Measurements from ENCODE around the gene LRP1B. TPM values are rescaled to one million over a fixed set of nuclear protein-coding genes. Genes with fewer than 3 reads are reported as not detected.

Gene LRP1B
- polyA plus RNA-seq, 1 of the 3 experiments (the other 2 are of a cell fraction), result 0.28 TPM

DNA sequence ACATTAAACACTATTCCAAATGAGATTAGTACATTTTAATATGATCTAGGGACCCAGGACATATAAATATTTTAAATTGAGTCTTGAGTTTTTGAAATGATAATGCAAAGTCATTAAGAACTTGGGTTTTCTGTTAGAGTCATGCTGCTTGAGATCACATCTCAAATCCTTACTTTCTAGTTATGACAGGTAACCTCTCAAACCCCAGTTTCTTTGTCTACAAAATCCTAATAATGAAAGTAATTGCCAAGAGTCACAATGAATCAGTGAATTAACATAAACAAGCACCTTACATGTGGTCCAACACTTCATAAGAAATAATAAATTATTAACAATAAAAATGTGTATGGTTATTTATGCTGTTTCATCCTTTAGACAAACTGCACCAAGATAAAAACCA lies 607.6 kb downstream of the LRP1B start:
- ChIA-PET CTCF (no interaction called here), POLR2A (no interaction called here)
- peak overlapping the region in 1 of 2 experiments; percentile 34; a peak in 2 of 4 replicates for H3K27ac ChIP-seq (ENCODE audit: low read depth in 2 of 2, low read length in 1 of 2)
- no peak for TF ChIP-seq ELF1 (IDR thresholded peaks at IDR 0.05)
- no peak for TF ChIP-seq PBX3 (IDR thresholded peaks at IDR 0.05)
- TF ChIP-seq EP300 (IDR thresholded peaks at IDR 0.05; ENCODE audit: borderline replicate concordance in 1 of 2, low read depth in 1 of 2, low read length in 1 of 2), result no peak
- TF ChIP-seq TEAD4 (IDR thresholded peaks at IDR 0.05; ENCODE audit: borderline replicate concordance, insufficient read depth), result no peak
- H3K4me2 ChIP-seq, result no peak overlapping the region
- no peaks in the 10 kb centered on the region for H3K79me2 ChIP-seq (ENCODE audit: insufficient read depth)
- H4K20me1 ChIP-seq (ENCODE audit: insufficient read depth), result no peaks in the 10 kb centered on the region
- H3K9me3 ChIP-seq, result no peaks in the 10 kb centered on the region
- no peaks in the 10 kb centered on the region for H3K27me3 ChIP-seq (ENCODE audit: insufficient read depth)
- H3K9ac ChIP-seq, result no peak overlapping the region
- DNase-seq, result no peak
- H3K4me1 ChIP-seq (ENCODE audit: control insufficient read depth in 1 of 2, insufficient read depth in 2 of 2, low read depth in 1 of 2, low read length in 1 of 2), result peaks cover 0 to 8% of the 10 kb centered on the region in 2 experiments; a peak in 2 of 4 replicates
- no peaks in the 10 kb centered on the region for H3K36me3 ChIP-seq (replicated peaks in 1 of 2; ENCODE audit: control insufficient read depth in 1 of 2, insufficient read depth in 2 of 2, low read length in 1 of 2)
- no peaks in the 10 kb centered on the region for H3F3A ChIP-seq (replicated peaks; ENCODE audit: insufficient read depth)
- no peak overlapping the region for H3K4me3 ChIP-seq (ENCODE audit: low read depth in 2 of 2, low read length in 1 of 2)
- no peak overlapping the region for H2AFZ ChIP-seq (ENCODE audit: low read depth)
- H3K9me2 ChIP-seq, result no peaks in the 10 kb centered on the region

DNA sequence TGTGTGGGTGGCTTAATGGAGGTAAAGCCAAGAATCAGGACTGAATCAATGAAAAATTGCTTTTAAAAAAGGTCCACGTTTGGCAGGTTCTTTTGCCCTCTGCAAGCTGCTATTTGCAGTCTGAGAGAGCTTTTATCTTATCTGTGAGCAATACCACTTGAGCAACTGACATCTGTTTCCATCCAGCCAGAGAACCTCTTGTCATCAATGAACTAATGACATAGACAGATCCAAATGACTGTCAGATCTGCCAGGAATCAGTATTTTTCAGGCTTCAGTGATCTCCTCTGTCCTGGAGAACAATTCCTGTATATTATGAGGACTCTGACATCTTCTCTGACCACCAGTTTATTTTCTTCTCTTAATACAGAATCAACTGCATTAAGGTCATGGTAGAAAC lies 608.1 kb downstream of the LRP1B start:
- Histone ChIP-seq H3F3A (replicated peaks; ENCODE audit: insufficient read depth) (no peaks in the 10 kb centered on the region), H3K27ac (ENCODE audit: low read depth in 2 of 2, low read length in 1 of 2) (peak overlapping the region in 1 of 2 experiments; percentile 43; a peak in 2 of 4 replicates), H3K9me3 (no peaks in the 10 kb centered on the region), H3K36me3 (replicated peaks in 1 of 2; ENCODE audit: control insufficient read depth in 1 of 2, insufficient read depth in 2 of 2, low read length in 1 of 2) (no peaks in the 10 kb centered on the region), H2AFZ (ENCODE audit: low read depth) (no peak overlapping the region), H3K4me3 (ENCODE audit: low read depth in 2 of 2, low read length in 1 of 2) (no peak overlapping the region; a peak in 1 of 4 replicates), H3K4me1 (ENCODE audit: control insufficient read depth in 1 of 2, insufficient read depth in 2 of 2, low read depth in 1 of 2, low read length in 1 of 2) (peaks cover 0 to 8% of the 10 kb centered on the region in 2 experiments; a peak in 2 of 4 replicates), H3K9ac (no peak overlapping the region), H3K27me3 (ENCODE audit: insufficient read depth) (no peaks in the 10 kb centered on the region), H3K9me2 (no peaks in the 10 kb centered on the region), H4K20me1 (ENCODE audit: insufficient read depth) (no peaks in the 10 kb centered on the region), H3K79me2 (ENCODE audit: insufficient read depth) (no peaks in the 10 kb centered on the region), H3K4me2 (no peak overlapping the region)
- WGBS (ENCODE audit: low lambda C conversion rate), result 50% methylated on average over 1 of the region's 1 CpG
- DNase-seq, result peak; percentile 17
- ChIA-PET POLR2A (no interaction called here), CTCF (no interaction called here)
- TF ChIP-seq USF2 (IDR thresholded peaks at IDR 0.05; ENCODE audit: borderline replicate concordance, low read depth, low read length), result no peak
- peak; percentile 18; the same call in 1 of the 2 replicates for TF ChIP-seq PBX3 (IDR thresholded peaks at IDR 0.05)
- no peak for TF ChIP-seq YY1 (IDR thresholded peaks at IDR 0.05; ENCODE audit: low read depth)
- peak; percentile 18 for TF ChIP-seq CHD2 (IDR thresholded peaks at IDR 0.05; ENCODE audit: low read length, partially characterized antibody)
- TF ChIP-seq ELF1 (IDR thresholded peaks at IDR 0.05), result no peak
- TF ChIP-seq RXRA (IDR thresholded peaks at IDR 0.05; ENCODE audit: borderline replicate concordance, low read depth), result no peak
- no peak for TF ChIP-seq RFX5 (IDR thresholded peaks at IDR 0.05; ENCODE audit: low read length)
- TF ChIP-seq, protein P1, sequence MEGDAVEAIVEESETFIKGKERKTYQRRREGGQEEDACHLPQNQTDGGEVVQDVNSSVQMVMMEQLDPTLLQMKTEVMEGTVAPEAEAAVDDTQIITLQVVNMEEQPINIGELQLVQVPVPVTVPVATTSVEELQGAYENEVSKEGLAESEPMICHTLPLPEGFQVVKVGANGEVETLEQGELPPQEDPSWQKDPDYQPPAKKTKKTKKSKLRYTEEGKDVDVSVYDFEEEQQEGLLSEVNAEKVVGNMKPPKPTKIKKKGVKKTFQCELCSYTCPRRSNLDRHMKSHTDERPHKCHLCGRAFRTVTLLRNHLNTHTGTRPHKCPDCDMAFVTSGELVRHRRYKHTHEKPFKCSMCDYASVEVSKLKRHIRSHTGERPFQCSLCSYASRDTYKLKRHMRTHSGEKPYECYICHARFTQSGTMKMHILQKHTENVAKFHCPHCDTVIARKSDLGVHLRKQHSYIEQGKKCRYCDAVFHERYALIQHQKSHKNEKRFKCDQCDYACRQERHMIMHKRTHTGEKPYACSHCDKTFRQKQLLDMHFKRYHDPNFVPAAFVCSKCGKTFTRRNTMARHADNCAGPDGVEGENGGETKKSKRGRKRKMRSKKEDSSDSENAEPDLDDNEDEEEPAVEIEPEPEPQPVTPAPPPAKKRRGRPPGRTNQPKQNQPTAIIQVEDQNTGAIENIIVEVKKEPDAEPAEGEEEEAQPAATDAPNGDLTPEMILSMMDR (IDR thresholded peaks at IDR 0.05), result no peak
- no peak for TF ChIP-seq FOXM1 (IDR thresholded peaks at IDR 0.05; ENCODE audit: low read depth)
- no peak for TF ChIP-seq SMC3 (IDR thresholded peaks at IDR 0.05; ENCODE audit: low read depth, low read length)
- TF ChIP-seq SIN3A (IDR thresholded peaks at IDR 0.05; ENCODE audit: borderline replicate concordance, low read depth, low read length), result no peak
- TF ChIP-seq TCF12 (IDR thresholded peaks at IDR 0.05), result 0 out of 2 replicates have a peak, but pooled peaks have one; percentile 16
- no peak for TF ChIP-seq MEF2A (IDR thresholded peaks at IDR 0.05; ENCODE audit: borderline replicate concordance, low read depth)
- TF ChIP-seq NFIC (IDR thresholded peaks at IDR 0.05; ENCODE audit: borderline replicate concordance), result no peak
- TF ChIP-seq POLR2AphosphoS5 (IDR thresholded peaks at IDR 0.05; ENCODE audit: low read depth, low read length), result no peak
- no peak for TF ChIP-seq RCOR1 (IDR thresholded peaks at IDR 0.05; ENCODE audit: low read length)
- TF ChIP-seq MAX (IDR thresholded peaks at IDR 0.05; ENCODE audit: low read depth), result no peak
- no peak for TF ChIP-seq RAD21 (IDR thresholded peaks at IDR 0.05; ENCODE audit: low read length)
- no peak for TF ChIP-seq MXI1 (IDR thresholded peaks at IDR 0.05; ENCODE audit: low read depth, low read length)
- peak; percentile 21; the same call in 1 of the 2 replicates for TF ChIP-seq GATA2 (CRISPR knock-in tag; IDR thresholded peaks at IDR 0.05)
- no peak; the same call in 1 of the 2 replicates for TF ChIP-seq NRF1 (IDR thresholded peaks at IDR 0.05; ENCODE audit: low read depth, low read length)
- no peak for TF ChIP-seq FOXJ3 (CRISPR knock-in tag; IDR thresholded peaks at IDR 0.05)
- peak in 1 of 2 experiments; percentile 65; a peak in 1 of 4 replicates for TF ChIP-seq EP300 (IDR thresholded peaks at IDR 0.05; ENCODE audit: borderline replicate concordance in 1 of 2, low read depth in 1 of 2, low read length in 1 of 2)
- TF ChIP-seq GABPA (IDR thresholded peaks at IDR 0.05; ENCODE audit: low read depth), result no peak
